ENCODE results near the gene DMRTC2. TPM values are rescaled to one million over a fixed set of nuclear protein-coding genes. Genes with fewer than 3 reads are reported as not detected.
A peak's percentile ranks its signal among the peaks of the same experiment; 100 is the strongest.

DMRTC2 gene
- total and polyA plus RNA-seq, 2 donors (not counting 1 experiment from before 2014, with no cell fraction given) = not detected

- no peak for TF ChIP-seq EZH2 (IDR thresholded peaks at IDR 0.05; ENCODE audit: borderline replicate concordance, insufficient read depth, low read depth, low read length, poor library complexity, severe bottlenecking)
- TF ChIP-seq CTCF (IDR thresholded peaks at IDR 0.05) = no peak
- H2AFZ ChIP-seq (ENCODE audit: insufficient read depth, low read depth, low read length, poor library complexity, severe bottlenecking) = peak overlapping the region; percentile 81
- peaks cover 55% of the 10 kb centered on the region for H3K79me2 ChIP-seq (ENCODE audit: control insufficient read depth, insufficient read depth, low read length)
- POLR2A ChIA-PET = interaction anchor here (0.6 to 2.8 kb wide), 13 partner anchors 10 to 597 kb away, joined by 4 to 57 read pairs (median 12); partner anchors contain the start of genes ARHGEF1, CD79A, HNRNPUL1 and RABAC1
- under 1% methylated on average over 45 of the region's 45 CpGs for WGBS (ENCODE audit: insufficient coverage)
- ATAC-seq (ENCODE audit: low read depth) (no peak), DNase-seq (no peak)
- H3K9me3 ChIP-seq (ENCODE audit: control extremely low read depth in 1 of 3, control insufficient read depth in 2 of 3, insufficient read depth in 1 of 3, low read length in 2 of 3) = no peaks in the 10 kb centered on the region
- peaks cover 50% of the 10 kb centered on the region for H3K4me1 Mint-ChIP-seq
- H3K27ac Mint-ChIP-seq = peak overlapping the region; percentile 91
- peak overlapping the region; percentile 93 for H3K9ac ChIP-seq (ENCODE audit: low read length)
- CTCF ChIA-PET = interaction anchor here (0.6 to 5.9 kb wide), 18 partner anchors 11 to 329 kb away, joined by 3 to 83 read pairs (median 8); partner anchors contain the start of genes ARHGEF1, CD79A and RABAC1
- H3K4me3 ChIP-seq (ENCODE audit: control extremely low read depth in 1 of 5, extremely low read depth in 1 of 5, insufficient read depth in 1 of 5, low read depth in 2 of 5, low read length in 4 of 5) = peak overlapping the region; percentile 34 to 96 (median 75)
- peaks cover 51% of the 10 kb centered on the region for H4K20me1 ChIP-seq (ENCODE audit: control insufficient read depth, insufficient read depth, low read length, poor library complexity, severe bottlenecking)
- H3K9me3 Mint-ChIP-seq (ENCODE audit: insufficient read depth) = no peaks in the 10 kb centered on the region
- H3K4me3 Mint-ChIP-seq = peak overlapping the region; percentile 92
- H3K27ac ChIP-seq (ENCODE audit: low read length in 2 of 2) = peak overlapping the region; percentile 58 to 94
- intact Hi-C loops (cut with micrococcal nuclease) = loop anchor here (1.0 kb wide), 3 partner anchors 11 to 99 kb away; partner anchors contain the start of gene RABAC1
- H3K27me3 ChIP-seq (replicated peaks in 1 of 4; ENCODE audit: control extremely low read depth in 1 of 4, control insufficient read depth in 3 of 4, insufficient read depth in 4 of 4, low read length in 3 of 4) = no peaks in the 10 kb centered on the region
- peak overlapping the region; percentile 94 for H3K4me2 ChIP-seq (replicated peaks; ENCODE audit: low read depth, low read length, poor library complexity, severe bottlenecking)
- H3K27me3 Mint-ChIP-seq = no peaks in the 10 kb centered on the region
- H3K4me1 ChIP-seq (ENCODE audit: control insufficient read depth in 2 of 2, insufficient read depth in 2 of 2, low read length in 2 of 2) = peaks cover 42 to 54% of the 10 kb centered on the region in 2 donors
- H3K36me3 ChIP-seq (replicated peaks in 1 of 2; ENCODE audit: control extremely low read depth in 1 of 2, control insufficient read depth in 1 of 2, extremely low read depth in 1 of 2, insufficient read depth in 2 of 2, low read length in 1 of 2) = peaks cover 2 to 49% of the 10 kb centered on the region in 2 experiments
Observed at GRCh38 chr19:41860419-41861115, 15.7 kb downstream of the DMRTC2 start.
